Cortex of kidney (tissue), 1 donor: ENCODE data around the gene CYP27C1.

ENCODE experiments used
- DNase-seq: peaks from one replicate; lab custom pipeline; 2025; lab: John Stamatoyannopoulos, UW

Gene CYP27C1

DNA sequence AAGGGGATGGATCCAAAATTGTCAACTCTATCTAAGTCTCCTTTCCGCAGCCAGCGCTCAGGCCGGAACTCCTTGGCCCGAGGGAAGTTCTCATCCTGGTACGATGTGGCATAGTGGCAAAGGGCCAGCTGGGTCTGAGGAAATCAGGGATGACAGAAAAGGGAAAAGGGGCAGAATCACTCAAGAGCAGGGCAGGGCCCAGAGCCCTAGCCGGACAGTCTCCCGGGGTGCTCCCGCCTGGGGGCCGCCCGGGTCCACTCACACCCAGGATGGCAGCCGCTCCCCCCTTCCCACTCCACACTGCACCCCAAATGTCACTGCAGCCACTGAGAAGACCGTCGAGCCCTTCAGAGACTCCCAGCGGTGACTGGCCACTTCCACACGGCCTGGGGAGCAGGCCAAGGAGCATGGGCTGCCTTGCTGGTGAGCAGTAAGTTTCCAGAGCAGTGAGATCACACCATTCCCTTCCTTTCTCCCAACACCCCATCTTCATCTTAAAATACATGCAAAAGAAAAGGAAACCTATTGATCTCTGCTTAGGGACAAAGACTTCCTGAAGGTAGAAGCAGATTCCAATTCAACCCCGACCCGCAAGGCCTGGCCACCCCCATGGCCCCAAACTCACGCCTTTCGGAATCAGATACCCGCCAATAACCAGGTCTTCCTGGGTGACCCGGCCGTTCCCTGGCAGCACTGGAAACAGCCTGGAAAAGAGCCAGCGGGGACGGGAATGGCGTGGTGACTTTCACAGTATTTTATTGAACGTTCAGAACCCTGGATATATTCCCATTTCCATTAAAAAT, 26.7 kb downstream of the CYP27C1 start:
- no peak for DNase-seq

DNA sequence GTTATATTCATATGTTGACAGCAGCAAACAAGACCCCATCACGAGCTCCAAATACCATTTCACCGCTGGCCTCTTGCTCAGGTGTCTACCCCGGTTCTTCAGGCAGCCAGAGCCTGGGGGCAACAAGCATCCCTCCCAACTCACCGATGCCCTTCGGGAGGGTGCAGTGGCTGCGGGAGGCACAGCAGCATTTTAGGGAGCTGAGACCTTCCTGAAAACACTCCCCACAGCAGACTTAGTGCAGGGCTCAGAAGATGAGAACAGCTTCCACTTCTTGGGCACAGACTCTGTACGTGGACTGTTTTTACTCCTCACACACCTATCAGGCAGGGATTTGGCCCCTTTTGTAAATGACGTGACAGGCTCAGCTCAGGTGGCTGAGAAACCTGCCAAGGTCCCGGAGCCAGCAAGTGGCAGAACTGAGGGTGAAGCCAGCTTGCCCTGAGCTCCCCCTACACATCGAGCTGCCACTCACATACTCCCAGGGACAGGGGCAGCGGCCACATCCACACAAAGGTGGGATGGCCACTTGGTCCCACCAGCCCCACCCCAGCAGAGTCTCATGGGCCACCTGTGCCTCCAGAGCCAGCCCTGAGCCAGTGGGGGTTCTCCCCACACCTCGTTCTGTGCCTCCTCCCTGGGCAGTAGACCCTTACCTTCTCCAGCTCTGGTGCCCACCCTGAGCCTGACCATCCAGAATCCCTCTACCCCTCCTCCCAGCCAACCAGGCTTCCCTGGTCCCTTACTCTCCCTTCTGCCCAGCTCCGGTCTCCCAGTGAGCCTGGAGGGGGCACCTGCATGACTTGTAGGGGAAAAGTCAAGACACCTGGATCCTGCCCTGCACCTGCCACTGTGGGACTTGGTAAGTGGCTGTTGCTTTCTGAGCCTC, 28.5 kb downstream of the CYP27C1 start:
- DNase-seq, result no peak

- no peak for DNase-seq
Observed at GRCh38 chr2:127188797-127189196, 31.3 kb downstream of the CYP27C1 start.

- DNase-seq, result no peak
Observed at GRCh38 chr2:127187831-127188230, 32.3 kb downstream of the CYP27C1 start.

- DNase-seq, result no peak
Observed at GRCh38 chr2:127187081-127187775, 32.9 kb downstream of the CYP27C1 start.

GRCh38 chr2:127185705-127186104, 34.4 kb downstream of the CYP27C1 start:
- DNase-seq, result no peak

GRCh38 chr2:127185093-127185492, 35.0 kb downstream of the CYP27C1 start:
- no peak for DNase-seq

GRCh38 chr2:127183771-127184170, 36.3 kb downstream of the CYP27C1 start:
- no peak for DNase-seq

DNA sequence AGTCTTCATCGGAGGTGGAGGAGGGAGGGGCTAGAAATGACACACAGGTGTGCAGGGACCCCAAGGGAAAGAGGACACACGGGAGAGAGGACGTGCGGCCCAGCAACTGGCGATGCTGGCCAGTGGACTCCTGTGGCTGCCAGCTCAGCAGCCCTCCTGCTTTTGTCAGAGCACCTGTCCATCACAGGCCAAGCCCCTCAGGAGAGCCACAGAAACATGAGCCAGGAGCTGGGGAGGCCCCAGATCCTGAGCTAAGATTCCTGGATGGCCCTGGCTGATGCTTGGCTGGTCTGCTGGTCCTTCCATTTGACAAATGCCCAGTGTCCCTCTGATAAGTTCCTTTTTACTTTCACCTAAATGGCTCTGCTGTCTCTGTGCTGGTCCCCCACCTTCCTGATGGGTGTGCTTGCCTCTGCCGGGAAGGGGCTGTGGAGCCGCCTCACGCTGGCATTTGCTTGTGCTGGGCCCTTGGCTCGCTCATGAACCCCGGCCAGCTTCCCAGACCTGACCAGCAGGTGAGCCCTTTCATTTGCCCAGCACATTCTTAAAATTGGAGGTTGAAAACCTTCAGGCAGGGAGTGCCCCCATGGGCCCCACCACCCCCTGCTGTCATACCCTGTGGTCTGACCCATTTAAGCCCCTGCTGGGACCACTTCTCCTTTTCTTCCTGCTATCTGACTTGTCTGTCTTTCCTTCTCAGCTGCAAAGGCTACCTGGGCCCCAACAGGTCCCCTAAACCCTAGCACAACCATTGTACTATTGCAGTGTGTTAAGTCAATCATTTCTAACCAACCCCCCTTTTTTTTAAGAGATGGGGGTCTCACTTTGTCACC, 37.3 kb downstream of the CYP27C1 start:
- DNase-seq, result no peak

- DNase-seq, result no peak
Observed at GRCh38 chr2:127181851-127182250, 38.2 kb downstream of the CYP27C1 start.

GRCh38 chr2:127179766-127180165, 40.3 kb downstream of the CYP27C1 start:
- DNase-seq, result no peak

- DNase-seq, result no peak
Observed at GRCh38 chr2:127177617-127178263, 42.4 kb downstream of the CYP27C1 start.

DNA sequence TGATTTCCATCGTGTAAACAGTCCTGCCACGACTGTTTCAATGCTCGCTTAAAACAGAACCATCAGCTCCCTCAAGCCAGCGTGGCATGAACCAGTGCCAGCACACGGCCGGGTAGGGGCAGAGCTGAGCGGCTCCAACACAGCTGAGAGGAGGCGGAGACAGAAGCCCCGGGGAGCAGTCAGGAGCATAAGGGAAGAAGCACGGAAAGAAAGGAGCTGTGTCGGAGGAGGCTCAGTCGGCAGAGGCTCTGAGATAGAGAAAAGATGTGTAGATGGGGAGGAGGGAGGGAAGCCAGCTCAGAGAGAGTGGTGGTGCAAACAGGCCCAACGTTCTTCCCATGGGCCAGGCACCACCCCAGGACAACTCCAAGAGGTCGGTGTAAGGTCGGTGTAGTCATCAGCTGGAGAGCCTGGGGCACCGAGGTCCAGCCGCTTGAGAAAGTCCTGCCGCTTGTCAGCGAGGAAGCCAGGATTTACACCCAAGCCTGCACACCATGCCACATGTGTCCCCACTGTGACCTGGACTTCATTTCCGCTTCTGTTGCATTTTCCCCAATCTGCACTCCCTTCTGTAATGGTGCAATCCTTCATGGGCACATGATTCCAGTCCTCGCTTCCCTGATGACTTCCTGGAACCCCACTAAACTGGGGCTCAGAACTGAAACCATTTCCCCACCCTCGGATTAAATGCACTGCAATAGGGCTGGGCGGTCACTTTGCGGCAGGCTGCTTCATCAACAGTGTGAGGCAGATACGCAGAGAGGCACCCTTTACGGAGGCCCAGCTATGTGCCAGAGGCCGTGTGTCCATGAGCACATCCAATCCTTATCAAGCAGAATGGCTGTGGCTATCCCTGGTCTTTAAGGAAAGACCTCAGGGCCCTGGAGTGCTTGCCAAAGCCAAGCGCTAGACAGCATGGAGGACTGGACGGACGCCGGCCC, 43.5 kb downstream of the CYP27C1 start:
- no peak for DNase-seq

DNA sequence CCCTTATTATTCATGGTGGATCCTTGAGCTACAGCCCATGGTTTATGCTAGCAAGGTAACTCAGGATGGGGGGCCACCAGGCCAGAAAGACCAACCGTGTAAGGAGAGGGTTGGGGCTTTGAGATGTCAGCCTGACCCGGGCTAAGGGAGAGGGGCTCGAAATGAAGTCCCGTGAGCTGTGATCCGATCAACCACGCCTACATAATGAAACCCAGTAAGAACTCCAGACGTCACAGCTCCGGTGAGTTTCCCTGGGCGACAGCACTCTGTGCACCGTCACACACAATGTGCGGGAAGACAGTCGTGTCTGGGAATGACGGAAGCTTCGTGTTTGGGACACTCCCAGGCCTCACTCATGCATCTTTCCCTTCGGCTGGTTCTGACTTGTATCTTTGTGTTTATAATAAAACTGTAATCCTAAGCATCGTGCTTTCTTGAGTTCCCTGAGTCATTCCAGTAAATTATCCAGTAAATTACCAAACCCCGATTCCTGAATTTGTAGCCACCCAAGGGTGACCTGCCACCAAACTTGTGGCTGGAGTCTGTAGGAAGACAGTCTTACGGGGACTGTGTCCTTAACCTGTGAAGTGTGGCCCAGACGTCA, 44.2 kb downstream of the CYP27C1 start:
- no peak for DNase-seq

DNA sequence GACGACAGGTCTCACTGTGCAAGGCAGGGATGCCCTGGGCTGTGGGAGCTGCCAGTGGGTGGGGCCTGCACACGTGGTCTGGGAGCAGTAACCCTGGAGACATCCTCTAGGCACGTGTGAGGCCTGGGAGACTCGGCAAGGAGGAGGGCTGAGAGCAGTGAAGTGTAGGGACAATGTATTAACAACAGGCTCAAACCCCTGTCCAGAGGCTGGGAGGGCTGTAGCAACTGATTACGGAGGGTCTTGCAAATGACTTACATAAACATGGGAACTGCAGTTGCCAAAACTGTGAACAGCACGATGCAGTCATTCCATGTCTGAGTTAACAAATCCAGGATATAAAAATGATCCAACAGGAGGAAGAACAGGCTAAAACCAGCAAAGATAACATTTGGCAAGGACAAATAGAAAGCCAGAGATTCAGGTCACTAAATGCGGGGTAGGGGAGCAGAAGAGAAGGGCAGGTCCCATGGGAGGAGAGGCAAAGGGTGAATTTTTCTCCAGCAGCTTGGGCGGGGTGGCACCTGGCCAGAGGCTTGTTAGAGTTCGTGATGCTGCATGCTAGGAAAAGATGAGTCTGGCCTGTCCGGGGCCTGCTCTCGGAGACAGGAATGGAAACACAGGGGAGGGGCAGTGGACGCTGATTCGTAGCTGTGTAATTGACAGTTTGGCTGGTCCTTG, 44.9 kb downstream of the CYP27C1 start:
- no peak for DNase-seq

DNA sequence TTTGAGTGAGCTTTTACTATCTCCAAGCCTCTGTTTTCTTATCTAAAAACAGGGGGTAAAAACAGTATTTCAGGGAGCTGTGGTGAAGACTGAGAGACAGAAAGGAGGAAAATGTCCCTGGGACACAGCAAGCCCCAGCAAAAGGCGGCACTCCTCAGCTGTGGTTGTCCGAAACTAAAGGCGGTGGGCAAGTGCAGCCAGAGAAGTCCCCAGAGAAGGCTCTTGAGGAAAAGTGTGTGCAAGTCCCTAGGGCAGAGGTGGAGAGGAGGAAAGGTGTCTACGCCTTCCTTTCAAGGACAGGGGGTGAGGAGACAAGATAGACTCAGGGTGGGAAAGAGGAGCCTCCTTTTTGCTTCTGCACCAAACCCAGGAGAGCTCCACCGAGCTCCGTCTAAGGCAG, 45.5 kb downstream of the CYP27C1 start:
- no peak for DNase-seq

DNA sequence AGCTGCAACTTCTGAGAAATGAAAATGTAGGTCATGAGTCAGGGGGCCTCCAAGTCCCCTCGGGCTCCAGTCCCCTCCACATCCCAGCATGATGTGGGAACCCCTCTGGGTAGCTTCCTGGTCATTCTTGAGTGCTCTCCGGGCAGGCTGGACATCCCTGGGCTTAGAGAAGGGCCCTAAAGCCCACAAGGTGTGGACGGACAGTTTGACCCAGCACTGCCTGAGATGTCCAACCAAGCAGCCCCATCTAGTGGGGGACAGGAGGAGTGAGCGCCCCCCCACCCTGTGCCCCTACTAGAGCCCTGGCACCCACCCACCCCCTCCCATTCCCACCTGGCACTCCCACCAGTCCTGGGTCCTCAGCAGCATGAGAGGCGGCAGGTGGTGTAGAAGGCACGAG, 46.0 kb downstream of the CYP27C1 start:
- DNase-seq, result no peak

DNA sequence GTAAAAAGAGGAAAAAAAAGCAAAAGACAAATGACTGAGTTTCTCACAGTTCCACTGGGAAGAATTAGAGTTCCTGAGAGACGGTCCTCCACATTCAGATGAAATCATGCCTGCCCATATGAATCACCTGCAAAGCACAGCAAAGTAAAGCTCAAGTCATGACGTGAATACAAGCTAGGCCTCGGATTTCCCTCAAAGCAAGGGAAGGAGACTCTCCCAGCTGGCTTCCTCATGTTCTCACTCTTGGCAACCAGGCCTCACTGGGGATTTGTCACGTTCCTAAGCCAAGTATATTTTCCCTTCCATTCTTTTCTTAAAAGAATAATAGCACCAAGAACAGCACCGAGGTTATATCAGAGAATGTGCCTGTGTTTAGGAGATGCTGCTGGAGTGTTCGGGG, 47.0 kb downstream of the CYP27C1 start:
- DNase-seq, result no peak

DNA sequence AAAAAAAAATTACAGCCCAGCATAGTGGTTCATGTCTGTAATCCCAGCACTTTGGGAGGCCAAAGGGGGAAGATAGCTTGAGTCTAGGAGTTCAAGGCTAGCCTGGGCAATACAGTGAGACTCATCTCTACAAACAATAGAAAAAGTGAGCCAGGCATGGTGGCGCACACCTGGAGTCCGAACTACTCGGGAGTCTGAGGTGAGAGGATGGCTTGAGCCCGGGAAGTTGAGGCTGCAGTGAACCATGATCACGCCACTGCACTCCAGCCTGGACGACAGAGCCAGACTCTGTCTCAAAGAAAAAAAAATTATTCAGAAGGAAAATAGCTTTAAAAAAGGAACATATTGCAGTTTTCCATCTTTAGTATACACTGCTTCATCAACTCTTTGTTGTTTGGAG, 47.8 kb downstream of the CYP27C1 start:
- DNase-seq, result no peak
